Cardiac septum (tissue), 1 donor: ENCODE measurements around the gene DENND5B. TPM values are rescaled to one million over a fixed set of nuclear protein-coding genes. Genes with fewer than 3 reads are reported as not detected.
"Not testable (repeated sequence)": the region's sequence is repeated elsewhere in the genome, so short reads cannot be mapped to it uniquely, and the experiment has no call there.

ENCODE experiments used
- DNase-seq: peaks from one replicate; pipeline ENCODE4 v3.0.0-alpha.2; 2020; ENCODE audit warnings: low spot score
- intact Hi-C: fragments of 100-400 bp; cut with DNase I; formaldehyde crosslinking; loops from one replicate; pipeline ENCODE4 v1.14.0; 2022
- total RNA-seq: library from RNA; stranded (reverse); fragmentation: NEBNext Ultra II Directional; extraction: Animal tissue kit (Norgen Biotek cat#: 25700); gene quantifications from one replicate; pipeline ENCODE4 v1.2.1, GENCODE V29; 2021
- donor health status: DM: no; HTN: no; CAD: no.

DENND5B gene
- total RNA-seq, 1 donor from 2014 or later: 42.3 TPM

- intact Hi-C loops: no loop called here
- no peak for DNase-seq
These were observed 178.6 kb downstream of the DENND5B start for GRCh38 chr12:31412292-31412801.

- DNase-seq: no peak
- intact Hi-C loops: no loop called here
These were observed 182.2 kb downstream of the DENND5B start for GRCh38 chr12:31408763-31409162.

GRCh38 chr12:31407562-31407961 lies 183.4 kb downstream of the DENND5B start:
- intact Hi-C loops: no loop called here
- DNase-seq: no peak

- intact Hi-C loops: no loop called here
- DNase-seq: no peak
These were observed 184.6 kb downstream of the DENND5B start for GRCh38 chr12:31406345-31406744.

GRCh38 chr12:31405021-31405420 lies 185.9 kb downstream of the DENND5B start:
- intact Hi-C loops: no loop called here
- DNase-seq: no peak

- DNase-seq: not testable (repeated sequence)
- intact Hi-C loops: loop anchor here (1.0 kb wide), 1 partner anchor 233 kb away; no protein-coding TSS in a partner anchor
These were observed 187.8 kb downstream of the DENND5B start for GRCh38 chr12:31403099-31403607.

- DNase-seq: no peak
- intact Hi-C loops: no loop called here
These were observed 197.9 kb downstream of the DENND5B start for GRCh38 chr12:31393004-31393550.

GRCh38 chr12:31390991-31391390 lies 199.9 kb downstream of the DENND5B start:
- intact Hi-C loops: no loop called here
- no peak for DNase-seq

- intact Hi-C loops: no loop called here
- DNase-seq: no peak
These were observed 202.2 kb downstream of the DENND5B start for GRCh38 chr12:31388713-31389112.

- no peak for DNase-seq
- intact Hi-C loops: no loop called here
These were observed 203.5 kb downstream of the DENND5B start for GRCh38 chr12:31387466-31387865.

GRCh38 chr12:31387011-31387410 lies 203.9 kb downstream of the DENND5B start:
- DNase-seq: no peak
- intact Hi-C loops: no loop called here

- intact Hi-C loops: no loop called here
- DNase-seq: no peak
These were observed 204.6 kb downstream of the DENND5B start for GRCh38 chr12:31386364-31386777.

- DNase-seq, intact Hi-C loops: not testable (repeated sequence)
These were observed 213.7 kb downstream of the DENND5B start for GRCh38 chr12:31377210-31377609.

GRCh38 chr12:31375422-31375821 lies 215.5 kb downstream of the DENND5B start:
- intact Hi-C loops: not testable (repeated sequence)

GRCh38 chr12:31371256-31371620 lies 219.7 kb downstream of the DENND5B start:
- DNase-seq: no peak

More at GRCh38 chr12:31375422-31375821, 215.5 kb downstream of the DENND5B start:
- DNase-seq: not testable (repeated sequence)

GRCh38 chr12:31370531-31371255 lies 220.2 kb downstream of the DENND5B start:
- DNase-seq: no peak
- intact Hi-C loops: no loop called here

More at GRCh38 chr12:31371256-31371620, 219.7 kb downstream of the DENND5B start:
- intact Hi-C loops: no loop called here

- no peak for DNase-seq
- intact Hi-C loops: no loop called here
These were observed 221.0 kb downstream of the DENND5B start for GRCh38 chr12:31369712-31370521.

- no peak for DNase-seq
- intact Hi-C loops: no loop called here
These were observed 222.1 kb downstream of the DENND5B start for GRCh38 chr12:31368666-31369361.

GRCh38 chr12:31366104-31366621 lies 224.8 kb downstream of the DENND5B start:
- intact Hi-C loops: no loop called here
- DNase-seq: no peak
